ENCODE measurements around the gene CYRIA. TPM values are rescaled to one million over a fixed set of nuclear protein-coding genes. Genes with fewer than 3 reads are reported as not detected.

Gene CYRIA
- total RNA-seq, 1 donor from 2014 or later, result 76.1 TPM

DNA sequence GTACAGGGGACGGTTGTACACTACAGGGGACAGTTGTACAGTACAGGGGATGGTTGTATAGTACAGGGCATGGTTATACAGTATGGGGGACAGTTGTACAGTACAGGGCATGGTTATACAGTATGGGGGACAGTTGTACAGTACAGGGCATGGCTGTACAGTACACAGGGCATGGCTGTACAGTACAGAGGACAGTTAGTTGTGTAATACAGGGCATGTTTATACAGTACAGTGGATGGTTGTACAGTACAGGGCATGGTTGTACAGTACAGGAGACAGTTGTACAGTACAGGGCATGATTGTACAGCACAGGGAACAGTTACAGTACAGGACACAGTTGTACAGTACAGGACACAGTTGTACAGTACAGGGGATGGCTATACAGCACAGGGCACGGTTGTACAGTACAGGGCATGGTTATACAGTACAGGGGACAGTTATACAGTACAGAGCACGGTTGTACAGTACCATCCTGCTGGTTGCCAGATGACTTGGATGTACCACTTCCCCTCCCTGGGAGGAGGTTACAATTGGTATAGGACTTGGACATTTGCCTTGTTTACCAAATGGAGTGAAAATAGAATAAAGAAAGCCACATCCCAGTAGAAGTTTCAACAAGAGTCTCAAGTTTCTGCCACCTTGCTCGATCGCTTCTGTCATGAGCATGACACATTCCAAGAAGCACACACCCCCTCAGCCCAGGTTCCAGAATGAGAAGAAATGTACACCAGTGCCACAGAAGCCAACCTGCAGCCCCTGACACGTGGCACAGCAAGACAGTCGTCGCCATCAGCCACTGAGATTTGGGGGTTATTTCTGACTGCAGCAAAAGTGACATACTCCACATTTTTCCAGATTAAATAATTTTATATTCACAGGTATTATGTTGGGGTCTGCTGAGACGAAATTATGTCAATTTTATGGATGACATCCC is 16.0 kb downstream of the CYRIA start:
- Mint-ChIP-seq H3K4me3 (peak overlapping the region; percentile 77), H3K36me3 (ENCODE audit: low read depth) (peaks cover 71% of the 10 kb centered on the region), H3K27me3 (no peaks in the 10 kb centered on the region), H3K27ac (peak overlapping the region; percentile 95), H3K4me1 (peaks cover 95% of the 10 kb centered on the region), H3K9me3 (no peaks in the 10 kb centered on the region)
- ATAC-seq (ENCODE audit: low read depth), result no peak
- TF ChIP-seq, protein P1, sequence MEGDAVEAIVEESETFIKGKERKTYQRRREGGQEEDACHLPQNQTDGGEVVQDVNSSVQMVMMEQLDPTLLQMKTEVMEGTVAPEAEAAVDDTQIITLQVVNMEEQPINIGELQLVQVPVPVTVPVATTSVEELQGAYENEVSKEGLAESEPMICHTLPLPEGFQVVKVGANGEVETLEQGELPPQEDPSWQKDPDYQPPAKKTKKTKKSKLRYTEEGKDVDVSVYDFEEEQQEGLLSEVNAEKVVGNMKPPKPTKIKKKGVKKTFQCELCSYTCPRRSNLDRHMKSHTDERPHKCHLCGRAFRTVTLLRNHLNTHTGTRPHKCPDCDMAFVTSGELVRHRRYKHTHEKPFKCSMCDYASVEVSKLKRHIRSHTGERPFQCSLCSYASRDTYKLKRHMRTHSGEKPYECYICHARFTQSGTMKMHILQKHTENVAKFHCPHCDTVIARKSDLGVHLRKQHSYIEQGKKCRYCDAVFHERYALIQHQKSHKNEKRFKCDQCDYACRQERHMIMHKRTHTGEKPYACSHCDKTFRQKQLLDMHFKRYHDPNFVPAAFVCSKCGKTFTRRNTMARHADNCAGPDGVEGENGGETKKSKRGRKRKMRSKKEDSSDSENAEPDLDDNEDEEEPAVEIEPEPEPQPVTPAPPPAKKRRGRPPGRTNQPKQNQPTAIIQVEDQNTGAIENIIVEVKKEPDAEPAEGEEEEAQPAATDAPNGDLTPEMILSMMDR (IDR thresholded peaks at IDR 0.05), result no peak
- intact Hi-C loops (cut with micrococcal nuclease), result loop anchor here (1.0 to 2.0 kb wide), 3 partner anchors 8 to 24 kb away; partner anchors contain the start of gene CYRIA
- CTCF ChIA-PET, result interaction anchor here (1.3 to 2.1 kb wide), 4 partner anchors 10 to 107 kb away, joined by 3 to 7 read pairs (median 6); no protein-coding TSS in a partner anchor
- POLR2A ChIA-PET, result interaction anchor here (0.8 to 1.3 kb wide), 5 partner anchors 10 to 107 kb away, joined by 3 to 5 read pairs (median 3); no protein-coding TSS in a partner anchor
- no peak for DNase-seq

GRCh38 chr2:16647992-16648617 is 17.5 kb downstream of the CYRIA start:
- POLR2A ChIA-PET, result interaction anchor here (0.7 to 1.7 kb wide), 5 partner anchors 9 to 23 kb away, joined by 3 to 5 read pairs (median 3); no protein-coding TSS in a partner anchor
- Mint-ChIP-seq H3K27ac (peak overlapping the region; percentile 59), H3K4me1 (peaks cover 95% of the 10 kb centered on the region), H3K27me3 (no peaks in the 10 kb centered on the region), H3K36me3 (ENCODE audit: low read depth) (peaks cover 78% of the 10 kb centered on the region), H3K9me3 (no peaks in the 10 kb centered on the region), H3K4me3 (peak overlapping the region; percentile 2)
- CTCF ChIA-PET, result no interaction called here
- peak; percentile 41 for ATAC-seq (ENCODE audit: low read depth)
- no peak for DNase-seq
- TF ChIP-seq, protein P1 (IDR thresholded peaks at IDR 0.05), result no peak
- intact Hi-C loops (cut with micrococcal nuclease), result no loop called here

GRCh38 chr2:16645775-16646559 is 19.7 kb downstream of the CYRIA start:
- Mint-ChIP-seq H3K4me3 (no peak overlapping the region), H3K9me3 (no peaks in the 10 kb centered on the region), H3K27me3 (no peaks in the 10 kb centered on the region), H3K36me3 (ENCODE audit: low read depth) (peaks cover 83% of the 10 kb centered on the region), H3K4me1 (peaks cover 92% of the 10 kb centered on the region), H3K27ac (no peak overlapping the region)
- ATAC-seq (ENCODE audit: low read depth) (no peak), DNase-seq (no peak)
- intact Hi-C loops (cut with micrococcal nuclease), result no loop called here
- TF ChIP-seq, protein P1 (IDR thresholded peaks at IDR 0.05), result no peak
- ChIA-PET CTCF (interaction anchor here (0.9 to 1.3 kb wide), 2 partner anchors 16 to 111 kb away, joined by 3 read pairs; no protein-coding TSS in a partner anchor), POLR2A (interaction anchor here (1.1 kb wide), 1 partner anchor 8 kb away, joined by 4 read pairs; no protein-coding TSS in a partner anchor)

DNA sequence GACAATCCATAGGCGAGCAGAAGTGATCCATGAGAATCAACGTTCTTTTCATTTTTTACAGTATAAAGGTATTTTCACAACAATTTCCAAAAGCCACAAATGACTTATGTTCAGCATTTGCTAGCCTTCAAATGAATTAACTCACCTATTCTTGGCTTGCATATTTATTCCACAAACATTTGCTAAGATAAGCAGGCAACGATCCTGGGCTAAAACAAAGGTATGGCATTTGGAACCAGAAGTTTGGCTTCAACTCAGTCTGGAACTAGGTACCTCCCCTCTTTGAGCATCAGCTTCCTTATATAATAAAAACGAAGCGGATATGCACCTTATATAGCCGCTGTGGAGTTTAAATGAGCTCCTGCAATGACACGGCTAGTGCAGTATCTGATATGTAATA is 20.5 kb downstream of the CYRIA start:
- no peak overlapping the region for H3K27ac Mint-ChIP-seq
- POLR2A ChIA-PET, result interaction anchor here (1.1 kb wide), 1 partner anchor 9 kb away, joined by 4 read pairs; no protein-coding TSS in a partner anchor
- ATAC-seq (ENCODE audit: low read depth) (no peak), DNase-seq (no peak)
- no peaks in the 10 kb centered on the region for H3K9me3 Mint-ChIP-seq
- H3K4me3 Mint-ChIP-seq, result no peak overlapping the region
- TF ChIP-seq, protein P1 (IDR thresholded peaks at IDR 0.05), result no peak
- H3K27me3 Mint-ChIP-seq, result no peaks in the 10 kb centered on the region
- H3K4me1 Mint-ChIP-seq, result peaks cover 91% of the 10 kb centered on the region
- CTCF ChIA-PET, result interaction anchor here (1.3 kb wide), 1 partner anchor 15 kb away, joined by 3 read pairs; no protein-coding TSS in a partner anchor
- intact Hi-C loops (cut with micrococcal nuclease), result no loop called here
- H3K36me3 Mint-ChIP-seq (ENCODE audit: low read depth), result peaks cover 82% of the 10 kb centered on the region
